Endothelial cell of umbilical vein (primary cell): ENCODE results near the gene PRKCB. TPM values are rescaled to one million over a fixed set of nuclear protein-coding genes. Genes with fewer than 3 reads are reported as not detected.

Experiments
- BruUV-seq: library from RNA; stranded (reverse); fragments of 400-500 nt; replicated peaks from 2 replicates; lab custom pipeline; 2021; lab: Mats Ljungman, UMichigan
- CTCF ChIA-PET: fragments of 300-600, 350-600 bp; sonication (Branson Sonifier 250); formaldehyde crosslinking; loops from one replicate; lab custom pipeline; 2021; ENCODE audit warnings: antibody characterized with exemption, inconsistent platforms; lab: Charles Lee
- POLR2A ChIA-PET: fragments of 300-600, 350-600 bp; sonication (Branson Sonifier 250); formaldehyde crosslinking; loops from one replicate; lab custom pipeline; 2021; ENCODE audit warnings: antibody characterized with exemption, inconsistent platforms; lab: Charles Lee
- DNase-seq: peaks from one replicate; pipeline ENCODE4 v3.0.0-alpha.2; 2011; ENCODE audit warnings: low read depth, low spot score
- FAIRE-seq: peaks from 2 replicates; lab custom pipeline; 2011; peaks lifted over from hg19 to GRCh38; lab: Jason Lieb, UNC
- H2AFZ ChIP-seq: 2 replicates; pipeline ENCODE4 v1.6.0; 2012; ENCODE audit warnings: low read depth, low read length, control low read depth, inconsistent platforms
- H3K27ac ChIP-seq: 2 replicates; pipeline ENCODE4 v1.5.1; 2011; ENCODE audit warnings: low read depth, mild to moderate bottlenecking, control low read depth, low read length, moderate library complexity; ENCODE audit not compliant: insufficient read depth
- H3K27me3 ChIP-seq, 2 experiments: 2 replicates each; pipeline versions ENCODE4 v1.6.0 to v1.6.1; 2011; ENCODE audit warnings: low read length in 2 of 2, mixed read lengths in 1 of 2; ENCODE audit not compliant: control insufficient read depth in 2 of 2, insufficient read depth in 2 of 2
- H3K36me3 ChIP-seq, 2 experiments: 2 replicates in 1 of 2; 3 replicates in 1 of 2; pipeline ENCODE4 v1.5.1; 2011; ENCODE audit warnings: low read length in 2 of 2, mild to moderate bottlenecking in 1 of 2, moderate library complexity in 1 of 2; ENCODE audit not compliant: control insufficient read depth in 2 of 2, insufficient read depth in 2 of 2; ENCODE audit errors: extremely low read depth in 1 of 2
- H3K4me1 ChIP-seq: 3 replicates; pipeline ENCODE4 v1.5.1; 2011; ENCODE audit warnings: mild to moderate bottlenecking, low read length; ENCODE audit not compliant: control insufficient read depth, insufficient read depth; ENCODE audit errors: extremely low read depth
- H3K4me2 ChIP-seq: 2 replicates; pipeline ENCODE4 v1.6.1; 2011; ENCODE audit warnings: low read length, control low read depth, mixed read lengths; ENCODE audit not compliant: insufficient read depth
- H3K4me3 ChIP-seq, 3 experiments: fragments of 200-600 bp in 1 of 3; sonication (generic), shearing (Covaris generic) in 1 of 3; replicated peaks in 1 of 3; 2 replicates each; pipeline ENCODE4 v1.5.1; 2011 to 2016; ENCODE audit warnings: control low read depth in 3 of 3, low read length in 3 of 3, mild to moderate bottlenecking in 2 of 3, inconsistent platforms in 1 of 3, low read depth in 1 of 3, moderate library complexity in 1 of 3; ENCODE audit not compliant: insufficient read depth in 1 of 3
- H3K79me2 ChIP-seq: 2 replicates; pipeline ENCODE4 v1.6.0; 2012; ENCODE audit warnings: low read length, inconsistent platforms; ENCODE audit not compliant: control insufficient read depth, insufficient read depth
- H3K9ac ChIP-seq: replicated peaks from 2 replicates; pipeline ENCODE3; 2011; ENCODE audit warnings: low read length, control low read depth; ENCODE audit not compliant: insufficient read depth; ENCODE audit errors: extremely low read depth
- H3K9me1 ChIP-seq: replicated peaks from 3 replicates; pipeline ENCODE4 v1.6.0; 2011; ENCODE audit warnings: mild to moderate bottlenecking, low read length; ENCODE audit not compliant: control insufficient read depth, insufficient read depth; ENCODE audit errors: extremely low read depth
- H3K9me3 ChIP-seq: replicated peaks from 2 replicates; pipeline ENCODE4 v1.5.1; 2012; ENCODE audit warnings: low read length, inconsistent platforms; ENCODE audit not compliant: control insufficient read depth, insufficient read depth
- H4K20me1 ChIP-seq: replicated peaks from 2 replicates; pipeline ENCODE3; 2011; ENCODE audit warnings: mild to moderate bottlenecking, low read length; ENCODE audit not compliant: control insufficient read depth, insufficient read depth; ENCODE audit errors: extremely low read depth
- CTCF ChIP-seq, 2 donors: IDR thresholded peaks; 1 replicate in 1 of 2; 2 replicates in 1 of 2; pipeline ENCODE4 v1.5.1; 2011; ENCODE audit warnings: low read length in 2 of 2, mild to moderate bottlenecking in 2 of 2, moderate library complexity in 2 of 2, control low read depth in 1 of 2, inconsistent platforms in 1 of 2, low read depth in 1 of 2; ENCODE audit not compliant: insufficient read depth in 1 of 2; ENCODE audit errors: extremely low read depth in 1 of 2
- EZH2 ChIP-seq: IDR thresholded peaks from 2 replicates; pipeline ENCODE4 v1.6.1; 2012; ENCODE audit warnings: borderline replicate concordance, low read depth, mild to moderate bottlenecking, moderate library complexity, low read length, inconsistent platforms; ENCODE audit not compliant: severe bottlenecking
- FOS ChIP-seq: IDR thresholded peaks from 2 replicates; pipeline ENCODE4 v1.6.1; 2011; ENCODE audit warnings: mild to moderate bottlenecking, low read length, moderate library complexity, borderline replicate concordance; ENCODE audit not compliant: insufficient read depth
- GATA2 ChIP-seq: IDR thresholded peaks from 2 replicates; pipeline ENCODE4 v1.7.0; 2011; ENCODE audit warnings: low read depth, mild to moderate bottlenecking, moderate library complexity, mixed read lengths, low read length; ENCODE audit not compliant: insufficient read length, insufficient read depth
- JUN ChIP-seq: IDR thresholded peaks from 2 replicates; pipeline ENCODE4 v1.6.1; 2011; ENCODE audit warnings: borderline replicate concordance, low read depth; ENCODE audit not compliant: insufficient read length, insufficient read depth
- MAX ChIP-seq: IDR thresholded peaks from 2 replicates; pipeline ENCODE4 v1.6.1; 2011; ENCODE audit not compliant: insufficient read depth, insufficient read length
- MYC ChIP-seq: IDR thresholded peaks from one replicate; pipeline ENCODE4 v1.6.1; 2011; ENCODE audit warnings: mild to moderate bottlenecking, low read depth, low read length
- POLR2A ChIP-seq: IDR thresholded peaks from 2 replicates; pipeline ENCODE4 v1.6.1; 2012; ENCODE audit warnings: low read depth, mild to moderate bottlenecking, control low read depth, low read length
- POLR2AphosphoS5 ChIP-seq: IDR thresholded peaks from 2 replicates; pipeline ENCODE4 v1.6.1; 2012; ENCODE audit warnings: low read depth, mild to moderate bottlenecking, control low read depth, low read length, moderate library complexity; ENCODE audit not compliant: insufficient read depth
- dilution Hi-C: fragments of 300-500 bp; cut with MboI; formaldehyde crosslinking; loops from one replicate; pipeline ENCODE4 v1.15.0; 2019; ENCODE audit warnings: low sequenced_read_pairs; ENCODE audit not compliant: extremely low pct_ligation_motif_present
- intact Hi-C: fragments of 100-400 bp; cut with micrococcal nuclease; formaldehyde crosslinking; loops from one replicate; pipeline ENCODE4 v1.10.0; 2022
- polyA plus RNA-seq, 4 experiments: library from polyadenylated mRNA; depleted of rRNA in 3 of 4; stranded (reverse) in 3 of 4; unstranded in 1 of 4; fragments of >200 nt; gene quantifications; 2 replicates each; pipeline versions ENCODE4 v1.2.1 to v1.2.3, GENCODE V29; 2011 to 2012; ENCODE audit warnings: missing spikeins in 1 of 4
- total RNA-seq: library from RNA; stranded (reverse); gene quantifications from 2 replicates; pipeline ENCODE4 v1.2.3, GENCODE V29; 2021

PRKCB gene
- total and polyA plus RNA-seq, 2 donors (not counting 3 experiments of a cell fraction or from before 2014, with no cell fraction given), result 0.01 TPM; not detected in 1

- H3K4me2 ChIP-seq, result no peak overlapping the region
- no peak overlapping the region for H3K4me3 ChIP-seq
- no peaks in the 10 kb centered on the region for H3K36me3 ChIP-seq
- H3K27ac ChIP-seq, result no peak overlapping the region
- H3K4me1 ChIP-seq, result no peaks in the 10 kb centered on the region
- no TSS peak for BruUV-seq
- TF ChIP-seq MYC (no peak), CTCF (IDR thresholded peaks at IDR 0.05; ENCODE audit: extremely low read depth in 1 of 2, insufficient read depth in 1 of 2, low read depth in 1 of 2, low read length in 2 of 2) (no peak), POLR2AphosphoS5 (no peak), JUN (no peak), FOS (no peak), EZH2 (no peak), GATA2 (no peak), MAX (no peak), POLR2A (no peak)
- no peaks in the 10 kb centered on the region for H3K9me1 ChIP-seq
- intact Hi-C loops (no loop called here), dilution Hi-C loops (no loop called here)
- no peaks in the 10 kb centered on the region for H3K9me3 ChIP-seq
- no peak overlapping the region for H3K9ac ChIP-seq
- no peaks in the 10 kb centered on the region for H3K79me2 ChIP-seq
- DNase-seq, result no peak
- no peaks in the 10 kb centered on the region for H4K20me1 ChIP-seq
- no peak for FAIRE-seq
- H2AFZ ChIP-seq, result no peak overlapping the region
- no peaks in the 10 kb centered on the region for H3K27me3 ChIP-seq
- ChIA-PET POLR2A (no interaction called here), CTCF (no interaction called here)
Measured at GRCh38 chr16:23934610-23935236, 98.9 kb downstream of the PRKCB start.
